ENCODE measurements around the gene S100A10. TPM values are rescaled to one million over a fixed set of nuclear protein-coding genes. Genes with fewer than 3 reads are reported as not detected.
A peak's percentile ranks its signal among the peaks of the same experiment; 100 is the strongest.

The S100A10 gene
- polyA plus RNA-seq, 4 donors, result 547 to 1,355 (median 1,106) TPM

- DNase-seq (no peak), FAIRE-seq (no peak)
- Histone ChIP-seq H3K4me3 (ENCODE audit: low read depth in 1 of 3, low read length in 3 of 3) (no peak overlapping the region), H3K27me3 (ENCODE audit: control insufficient read depth in 3 of 3, insufficient read depth in 3 of 3, low read length in 3 of 3) (no peaks in the 10 kb centered on the region), H3K4me1 (ENCODE audit: control insufficient read depth in 3 of 3, insufficient read depth in 2 of 3, low read depth in 1 of 3, low read length in 2 of 3) (peaks cover 2 to 55% (median 3%) of the 10 kb centered on the region in 3 donors), H3K36me3 (ENCODE audit: control insufficient read depth in 3 of 3, insufficient read depth in 2 of 3, low read depth in 1 of 3, low read length in 3 of 3) (no peaks in the 10 kb centered on the region), H3K9me3 (ENCODE audit: control insufficient read depth in 2 of 2, insufficient read depth in 1 of 2, low read depth in 1 of 2, low read length in 1 of 2) (no peaks in the 10 kb centered on the region), H3K27ac (ENCODE audit: low read depth in 1 of 3, low read length in 2 of 3) (no peak overlapping the region)
- WGBS, 3 donors, result 72 to 85% (median 75%) methylated on average over 5 of the region's 5 CpGs
Observed at GRCh38 chr1:151970128-151970527, 23.5 kb downstream of the S100A10 start.

GRCh38 chr1:151968791-151969399 is 24.8 kb downstream of the S100A10 start:
- no peaks in the 10 kb centered on the region for H3K27me3 ChIP-seq (ENCODE audit: control insufficient read depth in 3 of 3, insufficient read depth in 3 of 3, low read length in 3 of 3)
- H3K4me3 ChIP-seq (ENCODE audit: low read depth in 1 of 3, low read length in 3 of 3), result no peak overlapping the region
- FAIRE-seq (no peak), DNase-seq (no peak)
- H3K27ac ChIP-seq (ENCODE audit: low read depth in 1 of 3, low read length in 2 of 3), result no peak overlapping the region
- H3K4me1 ChIP-seq (ENCODE audit: control insufficient read depth in 3 of 3, insufficient read depth in 2 of 3, low read depth in 1 of 3, low read length in 2 of 3), result peaks cover 2 to 46% (median 3%) of the 10 kb centered on the region in 3 donors
- no peaks in the 10 kb centered on the region for H3K9me3 ChIP-seq (ENCODE audit: control insufficient read depth in 2 of 2, insufficient read depth in 1 of 2, low read depth in 1 of 2, low read length in 1 of 2)
- 70 to 88% (median 76%) methylated on average over 3 of the region's 3 CpGs for WGBS, 3 donors
- H3K36me3 ChIP-seq (ENCODE audit: control insufficient read depth in 3 of 3, insufficient read depth in 2 of 3, low read depth in 1 of 3, low read length in 3 of 3), result no peaks in the 10 kb centered on the region

GRCh38 chr1:151968058-151968457 is 25.6 kb downstream of the S100A10 start:
- Histone ChIP-seq H3K4me1 (ENCODE audit: control insufficient read depth in 3 of 3, insufficient read depth in 2 of 3, low read depth in 1 of 3, low read length in 2 of 3) (peaks cover 0 to 38% (median 3%) of the 10 kb centered on the region in 3 donors), H3K27me3 (ENCODE audit: control insufficient read depth in 3 of 3, insufficient read depth in 3 of 3, low read length in 3 of 3) (no peaks in the 10 kb centered on the region), H3K4me3 (ENCODE audit: low read depth in 1 of 3, low read length in 3 of 3) (no peak overlapping the region), H3K36me3 (ENCODE audit: control insufficient read depth in 3 of 3, insufficient read depth in 2 of 3, low read depth in 1 of 3, low read length in 3 of 3) (no peaks in the 10 kb centered on the region), H3K9me3 (ENCODE audit: control insufficient read depth in 2 of 2, insufficient read depth in 1 of 2, low read depth in 1 of 2, low read length in 1 of 2) (no peaks in the 10 kb centered on the region), H3K27ac (ENCODE audit: low read depth in 1 of 3, low read length in 2 of 3) (no peak overlapping the region)
- DNase-seq, result peak; percentile 83 to 84
- no peak for FAIRE-seq
- WGBS, 3 donors, result 30 to 44% (median 34%) methylated on average over 4 of the region's 4 CpGs

- 53 to 57% (median 54%) methylated on average over 1 of the region's 1 CpG for WGBS, 3 donors
- Histone ChIP-seq H3K27ac (ENCODE audit: low read depth in 1 of 3, low read length in 2 of 3) (no peak overlapping the region), H3K36me3 (ENCODE audit: control insufficient read depth in 3 of 3, insufficient read depth in 2 of 3, low read depth in 1 of 3, low read length in 3 of 3) (no peaks in the 10 kb centered on the region), H3K4me3 (ENCODE audit: low read depth in 1 of 3, low read length in 3 of 3) (no peak overlapping the region), H3K9me3 (ENCODE audit: control insufficient read depth in 2 of 2, insufficient read depth in 1 of 2, low read depth in 1 of 2, low read length in 1 of 2) (no peaks in the 10 kb centered on the region), H3K27me3 (ENCODE audit: control insufficient read depth in 3 of 3, insufficient read depth in 3 of 3, low read length in 3 of 3) (no peaks in the 10 kb centered on the region), H3K4me1 (ENCODE audit: control insufficient read depth in 3 of 3, insufficient read depth in 2 of 3, low read depth in 1 of 3, low read length in 2 of 3) (peaks cover 0 to 30% (median 3%) of the 10 kb centered on the region in 3 donors)
- DNase-seq (no peak), FAIRE-seq (no peak)
Observed at GRCh38 chr1:151967091-151967490, 26.6 kb downstream of the S100A10 start.

- peaks cover 0 to 32% (median 3%) of the 10 kb centered on the region in 3 donors for H3K4me1 ChIP-seq (ENCODE audit: control insufficient read depth in 3 of 3, insufficient read depth in 2 of 3, low read depth in 1 of 3, low read length in 2 of 3)
Observed at GRCh38 chr1:151966061-151966460, 27.6 kb downstream of the S100A10 start.

GRCh38 chr1:151964510-151964909 is 29.1 kb downstream of the S100A10 start:
- 70 to 80% (median 75%) methylated on average over 2 of the region's 2 CpGs for WGBS, 3 donors
- FAIRE-seq (no peak), DNase-seq (no peak)
- no peaks in the 10 kb centered on the region for H3K27me3 ChIP-seq (ENCODE audit: control insufficient read depth in 3 of 3, insufficient read depth in 3 of 3, low read length in 3 of 3)
- no peak overlapping the region for H3K27ac ChIP-seq (ENCODE audit: low read depth in 1 of 3, low read length in 2 of 3)
- no peaks in the 10 kb centered on the region for H3K36me3 ChIP-seq (ENCODE audit: control insufficient read depth in 3 of 3, insufficient read depth in 2 of 3, low read depth in 1 of 3, low read length in 3 of 3)
- H3K4me1 ChIP-seq (ENCODE audit: control insufficient read depth in 3 of 3, insufficient read depth in 2 of 3, low read depth in 1 of 3, low read length in 2 of 3), result peaks cover 0 to 22% (median 0%) of the 10 kb centered on the region in 3 donors
- H3K4me3 ChIP-seq (ENCODE audit: low read depth in 1 of 3, low read length in 3 of 3), result no peak overlapping the region
- no peaks in the 10 kb centered on the region for H3K9me3 ChIP-seq (ENCODE audit: control insufficient read depth in 2 of 2, insufficient read depth in 1 of 2, low read depth in 1 of 2, low read length in 1 of 2)

More at GRCh38 chr1:151966061-151966460, 27.6 kb downstream of the S100A10 start:
- Histone ChIP-seq H3K4me3 (ENCODE audit: low read depth in 1 of 3, low read length in 3 of 3) (no peak overlapping the region), H3K27ac (ENCODE audit: low read depth in 1 of 3, low read length in 2 of 3) (no peak overlapping the region), H3K9me3 (ENCODE audit: control insufficient read depth in 2 of 2, insufficient read depth in 1 of 2, low read depth in 1 of 2, low read length in 1 of 2) (no peaks in the 10 kb centered on the region), H3K36me3 (ENCODE audit: control insufficient read depth in 3 of 3, insufficient read depth in 2 of 3, low read depth in 1 of 3, low read length in 3 of 3) (no peaks in the 10 kb centered on the region), H3K27me3 (ENCODE audit: control insufficient read depth in 3 of 3, insufficient read depth in 3 of 3, low read length in 3 of 3) (no peaks in the 10 kb centered on the region)
- no peak for FAIRE-seq
- DNase-seq, result no peak

- no peaks in the 10 kb centered on the region for H3K27me3 ChIP-seq (ENCODE audit: control insufficient read depth in 3 of 3, insufficient read depth in 3 of 3, low read length in 3 of 3)
- no peak overlapping the region for H3K4me3 ChIP-seq (ENCODE audit: low read depth in 1 of 3, low read length in 3 of 3)
- DNase-seq (no peak), FAIRE-seq (no peak)
- peaks cover 0 to 18% (median 0%) of the 10 kb centered on the region in 3 donors for H3K4me1 ChIP-seq (ENCODE audit: control insufficient read depth in 3 of 3, insufficient read depth in 2 of 3, low read depth in 1 of 3, low read length in 2 of 3)
- no peaks in the 10 kb centered on the region for H3K9me3 ChIP-seq (ENCODE audit: control insufficient read depth in 2 of 2, insufficient read depth in 1 of 2, low read depth in 1 of 2, low read length in 1 of 2)
- H3K27ac ChIP-seq (ENCODE audit: low read depth in 1 of 3, low read length in 2 of 3), result no peak overlapping the region
- no peaks in the 10 kb centered on the region for H3K36me3 ChIP-seq (ENCODE audit: control insufficient read depth in 3 of 3, insufficient read depth in 2 of 3, low read depth in 1 of 3, low read length in 3 of 3)
- 40 to 59% (median 51%) methylated on average over 2 of the region's 2 CpGs for WGBS, 3 donors
Observed at GRCh38 chr1:151963288-151963687, 30.4 kb downstream of the S100A10 start.

GRCh38 chr1:151961833-151962232 is 31.8 kb downstream of the S100A10 start:
- DNase-seq, result no peak
- FAIRE-seq, result no peak
- Histone ChIP-seq H3K4me1 (ENCODE audit: control insufficient read depth in 3 of 3, insufficient read depth in 2 of 3, low read depth in 1 of 3, low read length in 2 of 3) (peaks cover 0 to 11% (median 0%) of the 10 kb centered on the region in 3 donors), H3K27me3 (ENCODE audit: control insufficient read depth in 3 of 3, insufficient read depth in 3 of 3, low read length in 3 of 3) (no peaks in the 10 kb centered on the region), H3K4me3 (ENCODE audit: low read depth in 1 of 3, low read length in 3 of 3) (no peak overlapping the region), H3K9me3 (ENCODE audit: control insufficient read depth in 2 of 2, insufficient read depth in 1 of 2, low read depth in 1 of 2, low read length in 1 of 2) (no peaks in the 10 kb centered on the region), H3K36me3 (ENCODE audit: control insufficient read depth in 3 of 3, insufficient read depth in 2 of 3, low read depth in 1 of 3, low read length in 3 of 3) (no peaks in the 10 kb centered on the region), H3K27ac (ENCODE audit: low read depth in 1 of 3, low read length in 2 of 3) (no peak overlapping the region)
- 13 to 46% (median 37%) methylated on average over 4 of the region's 4 CpGs for WGBS, 3 donors
